ENCODE data around the gene ACAA1.
"Not testable (repeated sequence)": the region's sequence is repeated elsewhere in the genome, so short reads cannot be mapped to it uniquely, and the experiment has no call there.

ACAA1 gene

GRCh38 chr3:38154033-38154494 lies 17.1 kb upstream of the ACAA1 start:
- no peak for DNase-seq (ENCODE audit: low read depth)

- no peak for DNase-seq (ENCODE audit: low read depth)
These were observed 16.3 kb upstream of the ACAA1 start for GRCh38 chr3:38153221-38153620.

GRCh38 chr3:38152609-38153008 lies 15.7 kb upstream of the ACAA1 start:
- DNase-seq (ENCODE audit: low read depth), result no peak

GRCh38 chr3:38151667-38152265 lies 14.8 kb upstream of the ACAA1 start:
- no peak for DNase-seq (ENCODE audit: low read depth)

- no peak for DNase-seq (ENCODE audit: low read depth)
These were observed 14.0 kb upstream of the ACAA1 start for GRCh38 chr3:38150780-38151528.

GRCh38 chr3:38149708-38150107 lies 12.8 kb upstream of the ACAA1 start:
- no peak for DNase-seq (ENCODE audit: low read depth)

GRCh38 chr3:38148311-38148882 lies 11.5 kb upstream of the ACAA1 start:
- no peak for DNase-seq (ENCODE audit: low read depth)

GRCh38 chr3:38147421-38147820 lies 10.5 kb upstream of the ACAA1 start:
- DNase-seq (ENCODE audit: low read depth), result no peak

GRCh38 chr3:38146504-38146903 lies 9.6 kb upstream of the ACAA1 start:
- DNase-seq (ENCODE audit: low read depth), result no peak

GRCh38 chr3:38143511-38143910 lies 6.6 kb upstream of the ACAA1 start:
- DNase-seq (ENCODE audit: low read depth), result no peak

GRCh38 chr3:38142959-38143358 lies 6.0 kb upstream of the ACAA1 start:
- no peak for DNase-seq (ENCODE audit: low read depth)

GRCh38 chr3:38141952-38142273 lies 5.0 kb upstream of the ACAA1 start:
- no peak for DNase-seq (ENCODE audit: low read depth)

GRCh38 chr3:38141173-38141951 lies 4.4 kb upstream of the ACAA1 start:
- no peak for DNase-seq (ENCODE audit: low read depth)

- no peak for DNase-seq (ENCODE audit: low read depth)
These were observed 3.6 kb upstream of the ACAA1 start for GRCh38 chr3:38140326-38141172.

- no peak for DNase-seq (ENCODE audit: low read depth)
These were observed 2.7 kb upstream of the ACAA1 start for GRCh38 chr3:38139652-38140051.

GRCh38 chr3:38139191-38139590 lies 2.3 kb upstream of the ACAA1 start:
- no peak for DNase-seq (ENCODE audit: low read depth)

- peak; percentile 81 for DNase-seq (ENCODE audit: low read depth)
These were observed 1.6 kb upstream of the ACAA1 start, which contains the start of gene MYD88 for GRCh38 chr3:38138349-38139190. Gene MYD88, plus strand, starts transcription at chr3:38138661. Its CDS starts 40 bp downstream, at chr3:38138701.

- no peak for DNase-seq (ENCODE audit: low read depth)
These were observed 855 bp upstream of the ACAA1 start for GRCh38 chr3:38137615-38138348.

GRCh38 chr3:38136393-38136776 lies 542 bp downstream of the ACAA1 start:
- DNase-seq (ENCODE audit: low read depth), result no peak

GRCh38 chr3:38135621-38136277 lies 1.2 kb downstream of the ACAA1 start:
- DNase-seq (ENCODE audit: low read depth), result not testable (repeated sequence)
